Measurements from ENCODE around the gene NACC2.

DNA sequence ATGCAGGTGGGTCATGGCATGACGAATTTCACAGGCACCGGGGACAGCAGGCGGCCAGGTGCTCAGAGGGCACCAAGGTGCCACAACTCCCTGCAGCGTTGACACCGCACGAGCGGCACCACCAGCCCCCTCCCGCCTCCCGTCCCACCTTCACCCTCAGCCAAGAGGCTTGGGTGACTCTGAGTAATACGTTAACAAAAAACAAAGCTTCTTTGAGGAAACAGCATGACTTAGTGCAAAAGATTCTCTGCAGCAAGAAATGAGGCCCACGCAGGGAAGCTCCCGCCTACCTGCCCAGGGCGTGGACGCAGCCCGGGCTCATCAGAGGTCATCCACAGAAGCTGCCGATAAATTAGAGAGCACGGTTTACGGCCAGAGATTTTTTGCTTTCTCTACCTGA lies 19.5 kb upstream of the NACC2 start:
- TF ChIP-seq, protein P1, sequence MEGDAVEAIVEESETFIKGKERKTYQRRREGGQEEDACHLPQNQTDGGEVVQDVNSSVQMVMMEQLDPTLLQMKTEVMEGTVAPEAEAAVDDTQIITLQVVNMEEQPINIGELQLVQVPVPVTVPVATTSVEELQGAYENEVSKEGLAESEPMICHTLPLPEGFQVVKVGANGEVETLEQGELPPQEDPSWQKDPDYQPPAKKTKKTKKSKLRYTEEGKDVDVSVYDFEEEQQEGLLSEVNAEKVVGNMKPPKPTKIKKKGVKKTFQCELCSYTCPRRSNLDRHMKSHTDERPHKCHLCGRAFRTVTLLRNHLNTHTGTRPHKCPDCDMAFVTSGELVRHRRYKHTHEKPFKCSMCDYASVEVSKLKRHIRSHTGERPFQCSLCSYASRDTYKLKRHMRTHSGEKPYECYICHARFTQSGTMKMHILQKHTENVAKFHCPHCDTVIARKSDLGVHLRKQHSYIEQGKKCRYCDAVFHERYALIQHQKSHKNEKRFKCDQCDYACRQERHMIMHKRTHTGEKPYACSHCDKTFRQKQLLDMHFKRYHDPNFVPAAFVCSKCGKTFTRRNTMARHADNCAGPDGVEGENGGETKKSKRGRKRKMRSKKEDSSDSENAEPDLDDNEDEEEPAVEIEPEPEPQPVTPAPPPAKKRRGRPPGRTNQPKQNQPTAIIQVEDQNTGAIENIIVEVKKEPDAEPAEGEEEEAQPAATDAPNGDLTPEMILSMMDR (IDR thresholded peaks at IDR 0.05), result no peak
- TF ChIP-seq POLR2A (IDR thresholded peaks at IDR 0.05) (no peak), EP300 (IDR thresholded peaks at IDR 0.05) (no peak)
